Hematopoietic multipotent progenitor cell treated with erythropoietin and hydrocortisone succinate and interleukin-3 and kit ligand, for 15 days (in vitro differentiated cells): ENCODE results near the gene MUC2.

Experiments
- DNase-seq: peaks from one replicate; pipeline ENCODE4 v3.0.0-alpha.2; 2015; ENCODE audit warnings: low spot score

MUC2 gene

GRCh38 chr11:1036931-1037330 lies 37.7 kb upstream of the MUC2 start:
- no peak for DNase-seq

- DNase-seq, result no peak
Observed at GRCh38 chr11:1037506-1038055, 37.1 kb upstream of the MUC2 start.

DNA sequence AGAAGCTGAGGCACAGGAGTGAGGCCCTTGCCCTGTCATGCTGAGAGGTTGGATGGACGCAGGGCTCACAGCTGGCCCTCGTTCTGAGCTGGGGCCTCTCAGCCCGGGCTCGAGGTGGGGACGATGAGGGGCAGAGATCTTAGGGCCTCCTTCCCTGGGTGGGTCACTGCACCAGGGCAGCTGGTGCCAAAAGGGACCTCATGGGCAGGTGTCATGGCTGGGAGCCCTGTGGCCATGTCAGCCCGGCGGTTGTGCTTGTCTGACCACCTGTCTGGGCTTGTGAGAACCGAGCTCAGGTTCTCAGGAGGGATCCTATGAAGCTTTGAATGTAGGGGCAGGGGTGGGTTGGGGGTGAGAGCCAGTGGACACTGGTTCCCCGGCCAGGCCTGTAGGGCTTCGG lies 36.3 kb upstream of the MUC2 start:
- DNase-seq, result no peak

GRCh38 chr11:1038921-1039320 lies 35.8 kb upstream of the MUC2 start:
- DNase-seq, result no peak

DNA sequence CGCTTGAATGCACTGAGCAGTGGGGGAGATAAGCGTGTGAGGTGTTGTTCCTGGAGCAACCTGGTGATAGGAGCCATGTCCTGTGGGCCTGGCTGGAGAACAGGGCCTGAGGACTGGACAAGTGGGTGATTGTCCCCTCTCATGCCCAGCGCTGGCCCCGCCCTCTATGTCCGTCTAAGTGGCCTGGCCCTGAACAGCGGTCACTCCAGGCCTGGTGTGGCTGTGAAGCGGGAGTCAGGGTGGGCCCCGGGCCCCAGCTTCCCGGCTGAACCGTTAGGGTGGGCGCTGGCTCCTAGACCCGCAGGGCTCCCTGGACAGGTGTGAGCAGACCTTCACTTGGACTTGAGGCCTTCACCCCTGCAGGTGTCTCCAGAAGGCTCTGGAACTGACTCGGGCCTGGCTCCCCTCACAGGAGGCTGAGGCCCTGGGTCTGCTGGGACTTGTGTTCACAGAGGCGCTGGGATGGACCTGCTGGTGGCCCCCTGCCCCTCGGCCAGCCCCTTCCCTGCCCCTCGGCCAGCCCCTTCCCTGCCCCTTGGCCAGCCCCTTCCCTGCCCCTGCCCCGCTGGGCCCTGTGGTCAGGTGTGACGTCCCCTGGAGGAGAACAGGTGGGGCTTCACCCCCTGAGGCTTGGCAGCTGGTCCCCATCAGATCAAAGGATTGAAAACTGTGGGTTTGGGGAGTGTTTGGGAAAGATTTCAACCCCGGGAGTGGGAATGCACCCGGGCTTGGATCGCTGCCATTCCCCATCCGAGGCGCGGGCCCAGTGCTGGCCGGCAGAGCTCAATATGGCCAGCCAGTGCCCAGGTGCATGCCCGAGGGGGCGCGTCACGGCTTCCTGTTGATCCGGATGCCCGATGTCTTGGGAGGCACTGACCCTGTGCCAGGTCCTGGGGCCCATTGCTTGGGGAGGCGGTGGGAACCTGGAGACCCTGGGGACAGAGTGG lies 34.9 kb upstream of the MUC2 start:
- no peak for DNase-seq

DNA sequence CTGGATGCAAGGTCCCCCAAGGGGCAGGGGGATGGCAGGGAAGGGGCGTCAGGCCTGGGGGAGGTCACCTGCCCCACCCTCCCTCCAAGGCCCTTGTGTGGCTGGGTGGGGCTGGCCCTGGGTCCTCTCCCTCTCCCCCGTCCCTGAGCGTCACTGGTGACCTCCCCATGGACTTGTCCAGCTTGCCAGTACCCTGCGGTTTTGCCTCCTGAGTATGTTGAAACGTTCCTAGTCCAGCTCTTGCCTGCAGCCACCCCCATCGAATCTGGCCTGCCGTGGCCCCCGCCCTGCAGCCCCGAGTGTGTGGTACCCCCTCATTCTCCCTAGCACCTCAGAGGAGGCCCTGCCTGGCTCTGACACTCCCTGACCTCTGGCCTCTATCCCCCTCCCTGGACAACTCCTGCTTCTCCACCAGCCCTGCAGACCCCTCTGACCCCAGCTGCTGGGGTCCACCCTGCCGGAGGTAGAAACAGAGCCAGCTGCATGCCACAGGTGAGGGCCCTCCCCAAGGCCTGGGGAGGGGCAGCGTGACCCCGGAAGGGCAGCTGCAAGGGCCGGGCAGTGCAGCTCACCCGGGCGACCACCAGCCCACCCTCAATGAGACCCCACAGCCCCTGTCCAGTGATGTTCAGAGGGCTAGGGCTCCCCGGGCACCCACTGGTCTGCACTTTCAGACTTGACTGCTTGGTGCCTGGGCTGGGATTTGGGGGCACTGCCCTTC lies 34.1 kb upstream of the MUC2 start:
- no peak for DNase-seq

GRCh38 chr11:1041149-1041467 lies 33.6 kb upstream of the MUC2 start:
- no peak for DNase-seq

GRCh38 chr11:1041471-1041870 lies 33.2 kb upstream of the MUC2 start:
- peak; percentile 6 for DNase-seq

- DNase-seq, result peak; percentile 72
Observed at GRCh38 chr11:1041936-1042608, 32.6 kb upstream of the MUC2 start.

DNA sequence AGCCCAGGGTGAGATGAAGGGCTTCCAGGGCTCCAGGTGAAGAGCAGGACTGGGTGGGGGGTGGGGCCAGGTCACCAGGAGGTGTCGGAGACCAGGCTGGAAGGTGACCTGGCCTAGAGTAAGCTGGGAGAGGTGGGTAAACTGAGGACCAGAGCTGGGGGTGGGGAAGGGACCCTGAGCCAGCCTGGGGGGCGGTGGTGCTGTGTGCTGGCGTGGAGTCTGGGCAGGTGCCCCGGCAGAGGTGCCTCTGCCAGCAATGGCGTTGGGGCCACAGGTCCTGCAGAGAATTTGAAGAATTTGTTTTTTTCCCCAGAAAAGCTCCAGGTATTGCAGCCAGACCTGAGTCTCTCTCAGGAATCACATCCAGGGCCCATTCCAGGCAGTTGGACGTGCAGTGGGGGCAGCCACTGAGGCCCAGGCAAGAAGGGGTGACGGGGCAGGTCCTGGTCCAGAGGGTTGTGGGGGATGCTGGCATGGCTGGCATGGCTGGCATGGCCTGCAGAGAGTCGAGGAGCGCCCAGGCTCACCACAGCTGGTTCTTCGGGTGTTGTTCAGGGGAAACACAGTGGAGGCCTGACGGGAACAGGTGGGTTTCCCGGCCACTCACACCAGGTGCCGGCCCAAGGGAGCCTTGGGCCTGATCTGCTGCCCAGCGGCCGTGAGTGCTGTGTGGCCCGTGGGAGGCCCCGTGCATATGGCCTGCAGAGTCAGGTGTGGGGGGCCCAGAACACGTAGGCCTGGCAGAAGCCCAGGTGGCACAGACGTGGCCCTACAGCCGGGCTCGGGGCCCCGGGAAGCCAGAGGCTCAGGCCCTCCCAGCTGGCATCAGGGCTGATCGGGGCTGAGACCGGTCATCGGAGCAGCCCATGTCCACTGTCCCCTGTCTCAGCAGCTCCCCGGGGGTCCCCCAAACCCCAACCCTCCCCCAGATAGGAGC lies 31.8 kb upstream of the MUC2 start:
- no peak for DNase-seq

DNA sequence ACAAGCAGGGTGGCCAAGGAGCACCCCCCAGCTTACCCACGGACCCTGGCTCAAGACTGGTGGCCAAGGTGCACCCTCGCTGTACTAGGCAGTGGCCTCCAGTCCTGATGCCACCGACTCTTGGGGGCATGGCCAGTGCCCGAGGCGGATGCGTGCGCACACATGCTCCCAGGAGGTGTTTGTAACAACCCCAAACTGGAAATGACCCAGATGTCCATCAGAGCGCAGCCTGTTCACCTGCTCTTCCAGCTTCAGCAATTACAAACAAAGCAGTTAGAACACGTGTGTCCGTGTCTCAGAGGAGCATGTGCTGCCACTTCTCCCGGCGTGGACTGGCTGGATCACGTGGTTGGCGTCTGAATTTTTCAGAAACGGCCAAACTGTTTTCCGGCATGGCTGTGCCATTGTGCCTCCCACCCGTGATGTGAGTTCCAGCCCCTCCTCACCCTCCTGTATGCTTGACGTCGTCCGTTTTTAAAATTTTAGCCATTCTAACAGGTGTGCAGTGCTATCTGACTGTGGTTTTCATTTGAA lies 31.0 kb upstream of the MUC2 start:
- no peak for DNase-seq

DNA sequence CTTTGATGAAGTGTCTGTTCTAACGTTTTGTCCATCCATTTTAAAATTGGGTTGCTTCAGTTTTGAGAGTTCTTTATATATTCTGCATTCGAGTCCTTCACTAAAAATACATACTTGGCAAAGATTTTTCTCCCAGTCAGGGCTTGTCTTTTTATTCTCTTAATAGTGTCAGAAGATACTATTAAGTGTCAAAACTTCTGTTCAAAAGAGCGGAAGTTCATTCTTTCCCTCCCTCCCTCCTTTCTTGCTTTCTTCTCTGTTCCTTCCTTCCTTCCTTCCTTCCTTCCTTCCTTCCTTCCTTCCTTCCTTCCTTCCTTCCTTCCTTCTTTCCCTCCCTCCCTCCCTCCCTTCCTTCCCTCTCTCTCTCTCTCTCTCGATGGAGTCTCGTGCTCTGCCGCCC lies 30.5 kb upstream of the MUC2 start:
- no peak for DNase-seq

- no peak for DNase-seq
Observed at GRCh38 chr11:1047595-1048156, 27.0 kb upstream of the MUC2 start.

- no peak for DNase-seq
Observed at GRCh38 chr11:1048375-1049070, 26.2 kb upstream of the MUC2 start.

GRCh38 chr11:1049071-1049405 lies 25.6 kb upstream of the MUC2 start:
- no peak for DNase-seq

DNA sequence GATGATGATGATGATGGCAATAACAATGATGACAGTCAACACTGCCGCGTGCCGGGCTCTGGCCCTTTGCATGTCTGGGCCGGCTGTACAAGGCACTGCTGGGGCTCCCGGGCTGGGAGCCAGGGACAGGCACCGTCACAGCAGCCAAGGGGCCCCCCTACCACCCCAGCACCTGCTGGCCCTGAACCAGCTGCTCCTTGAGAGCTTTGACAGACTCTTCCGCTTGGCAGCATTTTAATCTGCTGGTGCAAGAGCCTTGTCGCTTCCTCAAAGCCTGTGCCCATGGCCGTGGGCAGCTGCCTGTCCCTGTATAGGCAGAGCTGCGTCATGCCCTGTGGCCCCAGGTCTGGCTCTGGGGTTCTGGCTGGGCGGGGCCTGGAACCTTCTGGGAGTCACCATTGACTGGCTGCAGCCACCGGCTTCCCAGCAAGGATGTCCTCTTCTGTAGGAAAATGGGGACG lies 25.2 kb upstream of the MUC2 start:
- DNase-seq, result no peak

- DNase-seq, result no peak
Observed at GRCh38 chr11:1049911-1050580, 24.6 kb upstream of the MUC2 start.

GRCh38 chr11:1050581-1051355 lies 23.9 kb upstream of the MUC2 start:
- peak; percentile 77 for DNase-seq
